GM06990 (cell line): ENCODE results near the gene COG1.

Experiments
- DNase-seq: peaks from one replicate; pipeline ENCODE4 v3.0.0-alpha.2; 2011; ENCODE audit not compliant: insufficient read length; ENCODE audit errors: extremely low read depth
- H3K27me3 ChIP-seq: replicated peaks from 2 replicates; pipeline ENCODE4 v1.6.0; 2011; ENCODE audit warnings: low read length; ENCODE audit not compliant: control insufficient read depth, insufficient read depth
- H3K36me3 ChIP-seq: 2 replicates; pipeline ENCODE4 v1.5.1; 2011; ENCODE audit warnings: low read length; ENCODE audit not compliant: control insufficient read depth, insufficient read depth
- H3K4me3 ChIP-seq: replicated peaks from 2 replicates; pipeline ENCODE4 v1.5.1; 2011; ENCODE audit warnings: low read depth, mild to moderate bottlenecking, control low read depth, low read length
- CTCF ChIP-seq: IDR thresholded peaks from 2 replicates; pipeline ENCODE4 v1.5.1; 2011; ENCODE audit warnings: low read length, control low read depth, mild to moderate bottlenecking, inconsistent platforms; ENCODE audit not compliant: insufficient read depth, poor library complexity, severe bottlenecking

The COG1 gene

GRCh38 chr17:73200476-73200875 lies 7.6 kb downstream of the COG1 start:
- no peak for TF ChIP-seq CTCF
- H3K36me3 ChIP-seq, result peaks cover 46% of the 10 kb centered on the region
- no peak for DNase-seq
- no peaks in the 10 kb centered on the region for H3K27me3 ChIP-seq
- no peak overlapping the region for H3K4me3 ChIP-seq

- Histone ChIP-seq H3K27me3 (no peaks in the 10 kb centered on the region), H3K4me3 (no peak overlapping the region), H3K36me3 (peaks cover 52% of the 10 kb centered on the region)
- DNase-seq, result no peak
- TF ChIP-seq CTCF, result no peak
Measured at GRCh38 chr17:73201215-73202069, 8.6 kb downstream of the COG1 start.

GRCh38 chr17:73203135-73203787 lies 10.4 kb downstream of the COG1 start:
- H3K27me3 ChIP-seq, result no peaks in the 10 kb centered on the region
- H3K36me3 ChIP-seq, result peaks cover 53% of the 10 kb centered on the region
- TF ChIP-seq CTCF, result no peak
- no peak for DNase-seq
- no peak overlapping the region for H3K4me3 ChIP-seq

- peaks cover 52% of the 10 kb centered on the region for H3K36me3 ChIP-seq
- no peak for DNase-seq
- H3K4me3 ChIP-seq, result no peak overlapping the region
- TF ChIP-seq CTCF, result no peak
- no peaks in the 10 kb centered on the region for H3K27me3 ChIP-seq
Measured at GRCh38 chr17:73203788-73204479, 11.1 kb downstream of the COG1 start.

GRCh38 chr17:73205459-73205961 lies 12.7 kb downstream of the COG1 start:
- H3K27me3 ChIP-seq, result no peaks in the 10 kb centered on the region
- no peak for DNase-seq
- TF ChIP-seq CTCF, result no peak
- H3K36me3 ChIP-seq, result peaks cover 50% of the 10 kb centered on the region
- H3K4me3 ChIP-seq, result no peak overlapping the region
